Naive thymus-derived CD4-positive, alpha-beta T cell (primary cell): ENCODE measurements around the gene GSG1L. TPM values are rescaled to one million over a fixed set of nuclear protein-coding genes. Genes with fewer than 3 reads are reported as not detected.

ENCODE experiments used
- ATAC-seq: fragments of 150-1000 bp; cut with Tn5 transposase; 2 replicates; pipeline ENCODE4 v1.10.0; 2021; ENCODE audit warnings: mild to moderate bottlenecking, moderate library complexity
- CTCF ChIA-PET: fragments of 350-600 bp; sonication (Branson Sonifier 250); formaldehyde crosslinking; loops from one replicate; lab custom pipeline; 2021; ENCODE audit warnings: antibody characterized with exemption; lab: Charles Lee
- POLR2A ChIA-PET: fragments of 350-600 bp; sonication (Branson Sonifier 250); formaldehyde crosslinking; loops from one replicate; lab custom pipeline; 2021; ENCODE audit warnings: antibody characterized with exemption, inconsistent platforms; lab: Charles Lee
- DNase-seq, 9 donors: peaks; one replicate each; pipeline versions ENCODE4 v3.0.0 to v3.0.0-alpha.2; 2020 to 2022; ENCODE audit warnings: mixed read lengths in 1 of 9
- H3K27ac ChIP-seq: one replicate; pipeline ENCODE4 v1.7.0; 2013; ENCODE audit warnings: mild to moderate bottlenecking, low read depth, low read length, moderate library complexity
- H3K27me3 ChIP-seq, 2 donors: one replicate each; pipeline ENCODE4 v1.7.0; 2013; ENCODE audit warnings: low read length in 2 of 2, mild to moderate bottlenecking in 2 of 2, moderate library complexity in 2 of 2; ENCODE audit not compliant: control insufficient read depth in 2 of 2, insufficient read depth in 2 of 2
- H3K36me3 ChIP-seq, 3 experiments: 1 replicate in 2 of 3; 2 replicates in 1 of 3; pipeline ENCODE4 v1.7.0; 2013; ENCODE audit warnings: low read length in 3 of 3, mild to moderate bottlenecking in 3 of 3, moderate library complexity in 1 of 3; ENCODE audit not compliant: insufficient read depth in 3 of 3, control insufficient read depth in 2 of 3
- H3K4me1 ChIP-seq, 2 donors: one replicate each; pipeline ENCODE4 v1.7.0; 2013; ENCODE audit warnings: low read length in 2 of 2, mild to moderate bottlenecking in 2 of 2, moderate library complexity in 1 of 2; ENCODE audit not compliant: control insufficient read depth in 2 of 2, insufficient read depth in 2 of 2
- H3K4me3 ChIP-seq: 2 replicates; pipeline ENCODE4 v1.7.0; 2013; ENCODE audit warnings: mild to moderate bottlenecking, low read length
- H3K9me3 ChIP-seq, 3 experiments: 1 replicate in 2 of 3; 2 replicates in 1 of 3; pipeline ENCODE4 v1.7.0; 2013; ENCODE audit warnings: low read length in 3 of 3; ENCODE audit not compliant: control insufficient read depth in 2 of 3
- H3K27ac Mint-ChIP-seq, 9 donors: one replicate each; pipeline ENCODE4 v1.8.0; 2020 to 2022; ENCODE audit warnings: mixed read lengths in 9 of 9, mild to moderate bottlenecking in 8 of 9, moderate library complexity in 5 of 9, inconsistent platforms in 2 of 9
- H3K27me3 Mint-ChIP-seq, 5 donors: one replicate each; pipeline ENCODE4 v1.8.0; 2021 to 2022; ENCODE audit warnings: mixed read lengths in 5 of 5, mild to moderate bottlenecking in 1 of 5
- H3K36me3 Mint-ChIP-seq, 5 donors: one replicate each; pipeline ENCODE4 v1.8.0; 2020 to 2022; ENCODE audit warnings: mixed read lengths in 5 of 5, mild to moderate bottlenecking in 3 of 5, inconsistent platforms in 1 of 5
- H3K4me1 Mint-ChIP-seq, 7 donors: one replicate each; pipeline ENCODE4 v1.8.0; 2020 to 2022; ENCODE audit warnings: mixed read lengths in 7 of 7, mild to moderate bottlenecking in 3 of 7, inconsistent platforms in 1 of 7
- H3K4me3 Mint-ChIP-seq, 10 donors: one replicate each; pipeline ENCODE4 v1.8.0; 2020 to 2022; ENCODE audit warnings: mild to moderate bottlenecking in 10 of 10, mixed read lengths in 10 of 10, moderate library complexity in 6 of 10, inconsistent platforms in 2 of 10
- H3K9me3 Mint-ChIP-seq, 11 donors: one replicate each; pipeline ENCODE4 v1.8.0; 2020 to 2022; ENCODE audit warnings: mixed read lengths in 11 of 11, mild to moderate bottlenecking in 4 of 11, inconsistent platforms in 1 of 11, moderate library complexity in 1 of 11
- intact Hi-C, 2 donors: fragments of 100-400 bp; cut with micrococcal nuclease; formaldehyde crosslinking; loops; one replicate each; pipeline ENCODE4 v1.15.1; 2023
- polyA plus RNA-seq, 2 donors: library from polyadenylated mRNA; unstranded; fragments of 300-500 nt; fragmentation: Illumina TruSeq; gene quantifications; one replicate each; pipeline ENCODE4 v1.2.3, GENCODE V29; 2021
- total RNA-seq, 6 experiments: library from RNA in 5 of 6; stranded (reverse) in 5 of 6; gene quantifications; 1 replicate in 5 of 6; 2 replicates in 1 of 6; pipeline ENCODE4 v1.2.3 and lab custom pipeline; 2021 to 2026

GSG1L gene
- total and polyA plus RNA-seq, 7 experiments from 2014 or later = 0.10 TPM; not detected in 6

DNA sequence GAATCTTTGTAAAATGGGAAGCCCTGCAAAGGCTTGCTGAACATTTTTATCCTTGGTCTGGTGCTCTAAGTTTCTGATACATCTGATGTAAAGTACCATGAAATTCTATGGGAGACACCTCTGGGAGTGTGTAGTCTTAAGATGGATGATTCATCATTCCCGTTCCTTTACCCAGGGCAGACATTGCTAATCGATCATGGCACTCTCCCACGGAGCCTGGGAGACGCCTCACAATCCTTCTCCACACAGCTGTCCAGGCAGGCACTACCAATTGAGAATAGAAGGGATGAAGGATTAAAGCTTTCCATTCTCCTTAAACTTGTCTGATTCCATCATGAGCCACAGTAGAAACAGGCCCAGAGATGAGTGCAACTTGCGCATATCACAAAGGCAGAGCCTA is 144.8 kb downstream of the GSG1L start:
- Mint-ChIP-seq H3K4me1 (no peaks in the 10 kb centered on the region), H3K27ac (no peak overlapping the region), H3K36me3 (no peaks in the 10 kb centered on the region), H3K4me3 (no peak overlapping the region), H3K9me3 (peaks cover 0 to 3% (median 0%) of the 10 kb centered on the region in 11 donors), H3K27me3 (peaks cover 5 to 71% (median 63%) of the 10 kb centered on the region in 5 donors)
- no peaks in the 10 kb centered on the region for H3K36me3 ChIP-seq
- H3K27me3 ChIP-seq = peaks cover 0 to 2% of the 10 kb centered on the region in 2 donors
- no peaks in the 10 kb centered on the region for H3K4me1 ChIP-seq
- POLR2A ChIA-PET = no interaction called here
- H3K27ac ChIP-seq = no peak overlapping the region
- ATAC-seq (no peak), DNase-seq (no peak)
- intact Hi-C loops = no loop called here
- H3K9me3 ChIP-seq = no peaks in the 10 kb centered on the region
- H3K4me3 ChIP-seq = no peak overlapping the region
- CTCF ChIA-PET = no interaction called here

DNA sequence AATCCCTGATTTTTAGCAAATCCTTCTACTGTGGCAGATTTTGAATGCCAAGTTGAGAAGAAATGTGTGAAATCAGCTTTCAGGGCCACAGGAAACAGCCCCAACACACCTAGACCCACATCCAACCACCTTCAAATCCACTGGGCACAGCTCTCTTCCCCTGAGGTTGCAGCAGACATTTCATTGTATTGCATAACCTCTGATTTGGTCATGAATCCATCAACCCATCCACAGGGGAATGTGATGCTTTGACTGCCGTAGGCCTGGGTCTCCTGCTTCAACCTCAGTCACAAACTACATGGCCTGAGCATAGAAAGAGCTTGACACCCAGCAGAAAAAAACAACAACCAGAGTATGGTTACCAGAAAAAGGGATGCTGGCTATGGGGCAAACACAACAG is 145.6 kb downstream of the GSG1L start:
- intact Hi-C loops = no loop called here
- no peaks in the 10 kb centered on the region for H3K27me3 ChIP-seq
- CTCF ChIA-PET = no interaction called here
- DNase-seq (no peak), ATAC-seq (no peak)
- Mint-ChIP-seq H3K4me3 (no peak overlapping the region), H3K27me3 (peaks cover 5 to 66% (median 64%) of the 10 kb centered on the region in 5 donors), H3K4me1 (no peaks in the 10 kb centered on the region), H3K27ac (no peak overlapping the region), H3K9me3 (peaks cover 0 to 3% (median 0%) of the 10 kb centered on the region in 11 donors), H3K36me3 (no peaks in the 10 kb centered on the region)
- H3K4me3 ChIP-seq = no peak overlapping the region
- H3K9me3 ChIP-seq = no peaks in the 10 kb centered on the region
- no peaks in the 10 kb centered on the region for H3K36me3 ChIP-seq
- H3K4me1 ChIP-seq = no peaks in the 10 kb centered on the region
- H3K27ac ChIP-seq = no peak overlapping the region
- POLR2A ChIA-PET = no interaction called here

DNA sequence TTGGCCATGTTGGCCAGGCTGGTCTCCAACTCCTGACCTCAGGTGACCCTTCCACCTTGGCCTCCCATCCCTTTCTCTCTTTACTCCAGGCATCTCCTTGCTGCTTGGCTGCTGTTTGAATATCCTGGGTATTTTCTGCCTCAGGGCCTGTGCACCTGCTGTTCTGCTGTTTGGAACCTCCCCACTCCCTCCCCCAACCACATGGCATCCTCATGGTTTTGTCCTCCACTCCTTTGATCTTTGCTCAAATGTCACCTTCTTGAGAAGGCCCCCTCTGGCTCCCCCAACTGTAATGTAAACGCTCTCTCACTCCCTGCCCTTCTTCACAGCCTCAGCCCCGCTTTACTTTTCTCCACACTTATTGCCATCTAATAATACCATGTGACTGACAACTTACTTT is 152.0 kb downstream of the GSG1L start:
- Mint-ChIP-seq H3K9me3 (peaks cover 0 to 3% (median 0%) of the 10 kb centered on the region in 11 donors), H3K4me1 (peaks cover 0 to 2% (median 0%) of the 10 kb centered on the region in 7 donors), H3K36me3 (no peaks in the 10 kb centered on the region), H3K4me3 (no peak overlapping the region), H3K27ac (no peak overlapping the region), H3K27me3 (peaks cover 0 to 31% (median 29%) of the 10 kb centered on the region in 5 donors)
- Histone ChIP-seq H3K4me1 (no peaks in the 10 kb centered on the region), H3K27ac (no peak overlapping the region), H3K27me3 (no peaks in the 10 kb centered on the region), H3K4me3 (no peak overlapping the region), H3K36me3 (no peaks in the 10 kb centered on the region), H3K9me3 (peaks cover 0 to 4% (median 0%) of the 10 kb centered on the region in 3 experiments)
- intact Hi-C loops = no loop called here
- DNase-seq (no peak), ATAC-seq (no peak)
- ChIA-PET POLR2A (no interaction called here), CTCF (no interaction called here)

DNA sequence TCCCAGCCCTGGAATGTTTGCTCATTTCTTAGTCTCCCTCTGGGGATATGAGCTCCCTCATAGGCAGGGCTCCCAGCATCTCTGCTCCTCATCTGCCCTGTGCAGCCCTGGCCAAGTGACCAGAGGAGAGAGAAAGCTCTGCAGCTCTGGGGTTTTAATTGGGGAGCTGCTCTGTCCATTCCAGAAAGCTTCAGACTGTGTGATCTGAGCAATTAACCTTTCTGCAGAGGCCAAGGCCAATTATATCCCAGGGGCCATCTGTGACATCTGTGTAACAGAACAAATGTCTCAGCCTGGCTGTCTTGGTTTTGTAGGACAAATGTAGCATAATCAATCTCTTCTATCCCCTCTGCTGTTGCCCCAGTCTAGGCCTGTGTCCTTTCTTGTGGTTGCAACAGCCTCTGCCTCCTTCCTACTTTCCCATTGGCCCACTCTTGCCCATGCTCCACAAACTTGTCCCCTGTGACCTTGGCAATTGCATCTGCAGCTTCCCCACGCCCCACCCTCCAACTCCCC is 156.0 kb downstream of the GSG1L start:
- H3K4me3 Mint-ChIP-seq = no peak overlapping the region
- H3K4me1 ChIP-seq = no peaks in the 10 kb centered on the region
- ATAC-seq = no peak
- peaks cover 0 to 4% (median 0%) of the 10 kb centered on the region in 3 experiments for H3K9me3 ChIP-seq
- peaks cover 0 to 3% (median 0%) of the 10 kb centered on the region in 11 donors for H3K9me3 Mint-ChIP-seq
- peaks cover 0 to 30% (median 23%) of the 10 kb centered on the region in 5 donors for H3K27me3 Mint-ChIP-seq
- no peaks in the 10 kb centered on the region for H3K36me3 ChIP-seq
- no peak overlapping the region for H3K4me3 ChIP-seq
- no peak for DNase-seq
- H3K27ac ChIP-seq = no peak overlapping the region
- intact Hi-C loops = no loop called here
- CTCF ChIA-PET = no interaction called here
- H3K36me3 Mint-ChIP-seq = no peaks in the 10 kb centered on the region
- peaks cover 0 to 2% (median 0%) of the 10 kb centered on the region in 7 donors for H3K4me1 Mint-ChIP-seq
- no peaks in the 10 kb centered on the region for H3K27me3 ChIP-seq
- POLR2A ChIA-PET = no interaction called here
- H3K27ac Mint-ChIP-seq = no peak overlapping the region

DNA sequence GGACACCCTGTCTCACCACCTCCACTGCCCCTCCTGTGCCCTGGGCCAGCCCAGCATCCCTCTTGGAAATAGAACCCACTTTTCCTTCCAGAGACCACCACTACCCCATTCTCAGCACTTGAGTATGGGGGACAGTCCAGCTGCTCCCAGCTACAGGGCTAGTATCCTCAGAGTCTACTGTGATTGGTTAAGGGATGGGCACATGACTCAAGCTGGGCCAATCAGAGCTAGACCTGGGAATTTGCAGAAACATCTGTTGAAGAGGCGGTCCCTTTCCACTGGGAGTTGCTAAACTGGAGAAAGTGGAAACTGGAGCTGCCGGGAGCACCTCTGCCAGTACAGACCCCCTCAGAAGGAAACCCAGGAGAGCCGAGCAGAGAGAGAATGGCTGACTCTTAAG is 156.6 kb downstream of the GSG1L start:
- Histone ChIP-seq H3K27me3 (no peaks in the 10 kb centered on the region), H3K4me1 (no peaks in the 10 kb centered on the region), H3K36me3 (no peaks in the 10 kb centered on the region), H3K27ac (no peak overlapping the region), H3K9me3 (peaks cover 0 to 4% (median 0%) of the 10 kb centered on the region in 3 experiments), H3K4me3 (no peak overlapping the region)
- Mint-ChIP-seq H3K4me1 (peaks cover 0 to 2% (median 0%) of the 10 kb centered on the region in 7 donors), H3K27ac (no peak overlapping the region), H3K36me3 (no peaks in the 10 kb centered on the region), H3K9me3 (peaks cover 0 to 3% (median 0%) of the 10 kb centered on the region in 11 donors), H3K4me3 (no peak overlapping the region), H3K27me3 (peaks cover 0 to 31% (median 26%) of the 10 kb centered on the region in 5 donors)
- ChIA-PET CTCF (no interaction called here), POLR2A (no interaction called here)
- no peak for ATAC-seq
- intact Hi-C loops = no loop called here
- DNase-seq = no peak

DNA sequence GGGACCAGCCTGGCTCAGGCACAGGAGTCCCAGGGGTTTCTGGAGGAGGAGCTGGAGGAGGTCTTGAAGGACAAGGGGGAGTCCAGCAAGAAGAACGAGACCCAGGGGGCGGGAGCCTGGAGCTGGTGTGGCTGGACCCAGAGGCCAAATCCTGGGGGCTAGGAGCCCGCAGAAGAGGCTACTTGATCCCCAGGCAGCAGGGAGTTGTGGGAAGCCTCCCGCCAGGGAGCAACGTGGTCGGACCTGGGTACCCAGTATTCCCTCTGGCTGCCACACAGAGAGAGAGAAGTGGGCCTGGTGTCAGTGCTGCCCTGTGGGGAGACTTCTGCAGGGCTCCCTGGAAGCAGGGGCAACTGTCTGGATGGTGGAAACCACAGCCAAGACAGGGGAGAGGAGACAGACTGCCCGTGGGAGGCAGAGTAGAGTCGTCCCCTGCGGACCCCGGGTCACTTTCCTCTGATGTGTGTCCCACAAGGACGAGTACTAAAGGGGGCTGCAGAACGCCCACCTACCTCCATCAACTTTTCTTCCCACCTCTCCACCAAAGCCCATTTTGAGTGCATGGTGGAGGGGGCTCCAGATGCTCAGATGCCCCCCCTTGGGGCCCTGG is 160.4 kb downstream of the GSG1L start:
- H3K9me3 ChIP-seq = peaks cover 0 to 4% (median 0%) of the 10 kb centered on the region in 3 experiments
- H3K4me1 Mint-ChIP-seq = peaks cover 0 to 5% (median 0%) of the 10 kb centered on the region in 7 donors
- peaks cover 0 to 5% (median 0%) of the 10 kb centered on the region in 11 donors for H3K9me3 Mint-ChIP-seq
- DNase-seq (no peak), ATAC-seq (no peak)
- no peaks in the 10 kb centered on the region for H3K36me3 ChIP-seq
- no peak overlapping the region for H3K27ac Mint-ChIP-seq
- CTCF ChIA-PET = no interaction called here
- no peak overlapping the region for H3K27ac ChIP-seq
- intact Hi-C loops = no loop called here
- POLR2A ChIA-PET = no interaction called here
- no peaks in the 10 kb centered on the region for H3K27me3 ChIP-seq
- peaks cover 0 to 41% (median 25%) of the 10 kb centered on the region in 5 donors for H3K27me3 Mint-ChIP-seq
- H3K4me3 ChIP-seq = no peak overlapping the region
- no peak overlapping the region for H3K4me3 Mint-ChIP-seq
- H3K36me3 Mint-ChIP-seq = no peaks in the 10 kb centered on the region
- H3K4me1 ChIP-seq = no peaks in the 10 kb centered on the region

DNA sequence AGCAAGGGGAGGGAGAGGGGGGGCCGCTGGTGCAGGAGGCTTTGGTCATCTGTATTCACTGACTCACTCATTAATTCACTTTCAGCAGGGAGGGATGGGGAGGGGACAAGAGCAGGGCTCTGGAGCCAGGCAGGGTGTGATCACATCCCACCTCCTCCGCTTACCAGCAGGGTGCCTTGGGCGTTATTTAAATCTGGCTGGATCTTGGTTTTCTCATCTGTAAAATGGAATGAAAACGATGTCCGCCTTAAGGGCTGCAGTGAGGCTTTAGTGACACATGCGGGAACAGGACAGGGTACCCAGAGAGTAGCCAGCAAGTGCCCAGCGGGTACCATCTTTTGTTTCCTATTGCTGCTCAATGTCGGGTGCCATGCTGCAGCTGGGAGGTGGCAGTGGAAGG is 161.0 kb downstream of the GSG1L start:
- POLR2A ChIA-PET = no interaction called here
- Mint-ChIP-seq H3K4me1 (peaks cover 0 to 5% (median 0%) of the 10 kb centered on the region in 7 donors), H3K27ac (no peak overlapping the region), H3K9me3 (peaks cover 0 to 5% (median 0%) of the 10 kb centered on the region in 11 donors), H3K36me3 (no peaks in the 10 kb centered on the region), H3K27me3 (peaks cover 0 to 41% (median 26%) of the 10 kb centered on the region in 5 donors), H3K4me3 (no peak overlapping the region)
- Histone ChIP-seq H3K4me3 (no peak overlapping the region), H3K4me1 (no peaks in the 10 kb centered on the region), H3K36me3 (no peaks in the 10 kb centered on the region), H3K27ac (no peak overlapping the region), H3K27me3 (no peaks in the 10 kb centered on the region), H3K9me3 (peaks cover 0 to 4% (median 0%) of the 10 kb centered on the region in 3 experiments)
- CTCF ChIA-PET = no interaction called here
- no peak for ATAC-seq
- no peak for DNase-seq
- intact Hi-C loops = no loop called here
